Testis (tissue), 3 donors: ENCODE results near the gene DACH1. TPM values are rescaled to one million over a fixed set of nuclear protein-coding genes. Genes with fewer than 3 reads are reported as not detected.

ENCODE experiments used
- DNase-seq: peaks from one replicate; pipeline ENCODE4 v3.0.0-alpha.2; 2019
- H3K27ac ChIP-seq, 2 donors: fragments of 200-600 bp; sonication (generic); one replicate each; pipeline ENCODE4 v1.5.1; 2019
- H3K27me3 ChIP-seq: fragments of 200-600 bp; sonication (generic); one replicate; pipeline ENCODE4 v1.5.1; 2019
- H3K36me3 ChIP-seq: fragments of 200-600 bp; sonication (generic); one replicate; pipeline ENCODE4 v1.5.1; 2017; ENCODE audit warnings: low read depth; ENCODE audit errors: missing control alignments
- H3K4me1 ChIP-seq: fragments of 200-600 bp; sonication (generic); one replicate; pipeline ENCODE4 v1.5.1; 2019
- H3K4me3 ChIP-seq, 2 donors: fragments of 200-600 bp; sonication (generic); one replicate each; pipeline ENCODE4 v1.5.1; 2017 to 2019
- H3K9me3 ChIP-seq: fragments of 200-600 bp; sonication (generic); one replicate; pipeline ENCODE4 v1.5.1; 2017
- POLR2A ChIP-seq: fragments of 450-650 bp; IDR thresholded peaks from one replicate; pipeline ENCODE4 v1.6.1; 2017; ENCODE audit warnings: antibody characterized with exemption, mild to moderate bottlenecking, moderate library complexity
- WGBS, 2 donors: methylation state at CpG; one replicate each; pipeline ENCODE4 v1.1.5; 2018; 5-methylcytosine and 5-hydroxymethylcytosine counted together
- intact Hi-C: fragments of 100-400 bp; cut with DNase I; formaldehyde crosslinking; loops from one replicate; pipeline ENCODE4 v1.15.1; 2023; ENCODE audit warnings: low total_unique reads
- polyA plus RNA-seq: library from polyadenylated mRNA; stranded (reverse); fragments of 350-450 nt; fragmentation: Illumina TruSeq; extraction: RNeasy Lipid Tissue Mini Kit (QIAGEN cat#74804); gene quantifications from one replicate; pipeline ENCODE4 v1.2.3, GENCODE V29; 2014; ENCODE audit warnings: low read depth, low replicate concordance; ENCODE audit not compliant: insufficient read depth
- total RNA-seq, 2 donors: library from RNA; depleted of rRNA; stranded (reverse); fragments of >200 nt; gene quantifications; one replicate each; pipeline ENCODE4 v1.2.3, GENCODE V29; 2016
- TF ChIP-seq, protein P1 (sequence below), 3 experiments: fragments of 450-650 bp in 2 of 3; fragments of 200-600 bp in 1 of 3; sonication (generic) in 1 of 3; IDR thresholded peaks; one replicate each; pipeline ENCODE4 v1.5.1; 2016 to 2019; ENCODE audit warnings: antibody characterized with exemption in 3 of 3, mild to moderate bottlenecking in 2 of 3, moderate library complexity in 1 of 3

Gene DACH1
- total and polyA plus RNA-seq, 3 donors from 2014 or later: 4.7 to 11.1 (median 5.4) TPM

DNA sequence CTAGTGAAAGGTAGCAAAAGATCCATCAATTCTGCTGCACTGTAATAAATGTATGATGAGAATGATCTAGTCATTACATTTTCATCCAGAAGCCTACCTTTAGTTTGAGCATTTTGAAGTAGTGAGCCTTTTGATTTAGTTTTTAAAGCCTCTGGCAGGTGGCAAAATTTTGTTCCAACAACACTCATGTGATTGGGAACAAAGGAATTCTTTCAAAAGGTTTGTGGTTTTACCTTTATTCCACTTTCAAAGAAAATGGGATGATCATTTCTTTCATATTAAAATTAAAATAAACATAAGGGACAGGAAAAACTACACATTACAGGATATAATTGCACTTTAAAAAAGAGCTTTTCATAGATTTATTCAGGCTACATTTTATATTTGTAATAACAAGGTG, 260.2 kb downstream of the DACH1 start:
- no peaks in the 10 kb centered on the region for H3K36me3 ChIP-seq
- H3K27me3 ChIP-seq: no peaks in the 10 kb centered on the region
- intact Hi-C loops: no loop called here
- H3K27ac ChIP-seq: no peak overlapping the region
- no peaks in the 10 kb centered on the region for H3K9me3 ChIP-seq
- no peaks in the 10 kb centered on the region for H3K4me1 ChIP-seq
- TF ChIP-seq, protein P1, sequence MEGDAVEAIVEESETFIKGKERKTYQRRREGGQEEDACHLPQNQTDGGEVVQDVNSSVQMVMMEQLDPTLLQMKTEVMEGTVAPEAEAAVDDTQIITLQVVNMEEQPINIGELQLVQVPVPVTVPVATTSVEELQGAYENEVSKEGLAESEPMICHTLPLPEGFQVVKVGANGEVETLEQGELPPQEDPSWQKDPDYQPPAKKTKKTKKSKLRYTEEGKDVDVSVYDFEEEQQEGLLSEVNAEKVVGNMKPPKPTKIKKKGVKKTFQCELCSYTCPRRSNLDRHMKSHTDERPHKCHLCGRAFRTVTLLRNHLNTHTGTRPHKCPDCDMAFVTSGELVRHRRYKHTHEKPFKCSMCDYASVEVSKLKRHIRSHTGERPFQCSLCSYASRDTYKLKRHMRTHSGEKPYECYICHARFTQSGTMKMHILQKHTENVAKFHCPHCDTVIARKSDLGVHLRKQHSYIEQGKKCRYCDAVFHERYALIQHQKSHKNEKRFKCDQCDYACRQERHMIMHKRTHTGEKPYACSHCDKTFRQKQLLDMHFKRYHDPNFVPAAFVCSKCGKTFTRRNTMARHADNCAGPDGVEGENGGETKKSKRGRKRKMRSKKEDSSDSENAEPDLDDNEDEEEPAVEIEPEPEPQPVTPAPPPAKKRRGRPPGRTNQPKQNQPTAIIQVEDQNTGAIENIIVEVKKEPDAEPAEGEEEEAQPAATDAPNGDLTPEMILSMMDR (IDR thresholded peaks at IDR 0.05): no peak
- TF ChIP-seq POLR2A: no peak
- no peak overlapping the region for H3K4me3 ChIP-seq
- no peak for DNase-seq

DNA sequence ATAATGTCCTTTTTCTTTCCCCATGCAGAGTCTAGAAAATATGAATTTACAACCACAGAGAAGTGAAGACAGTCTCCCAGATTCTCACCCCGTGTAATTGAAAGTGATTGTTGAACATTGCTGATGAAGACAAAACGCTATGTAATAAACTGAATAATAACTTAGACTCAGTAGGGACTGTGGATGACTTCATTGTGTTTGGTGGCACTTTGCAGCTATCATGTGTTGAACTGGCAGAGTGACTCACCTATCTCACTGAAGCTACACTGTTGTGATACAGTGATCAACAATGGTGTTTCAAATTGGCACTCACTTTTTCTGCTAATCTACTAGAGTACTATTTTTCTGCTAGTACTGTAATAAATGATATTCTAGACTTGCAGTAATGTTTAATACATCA, 261.3 kb downstream of the DACH1 start:
- Histone ChIP-seq H3K4me1 (no peaks in the 10 kb centered on the region), H3K4me3 (no peak overlapping the region), H3K36me3 (no peaks in the 10 kb centered on the region), H3K27me3 (no peaks in the 10 kb centered on the region), H3K27ac (no peak overlapping the region), H3K9me3 (no peaks in the 10 kb centered on the region)
- WGBS, 2 donors: 94 to 98% methylated on average over 2 of the region's 2 CpGs
- no peak for TF ChIP-seq POLR2A
- no peak for DNase-seq
- intact Hi-C loops: no loop called here

DNA sequence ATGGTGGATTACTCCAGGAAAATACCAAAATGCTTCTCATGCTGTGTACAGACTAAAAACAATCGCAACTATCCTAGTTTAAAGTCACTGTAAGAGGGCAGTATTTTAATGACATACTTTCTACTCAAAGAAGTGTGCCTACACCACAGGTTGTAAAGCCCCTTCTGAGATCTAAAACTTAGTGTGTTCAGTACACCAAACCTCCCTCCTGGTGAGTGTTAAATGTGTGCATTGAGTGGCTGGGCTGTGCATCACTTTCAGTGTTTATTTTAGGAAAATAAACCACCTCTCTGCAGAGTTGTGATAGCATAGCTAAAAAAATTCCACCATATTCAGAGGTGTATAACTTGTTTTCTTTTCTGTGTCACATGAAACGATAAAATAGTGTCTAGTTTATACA, 263.7 kb downstream of the DACH1 start:
- H3K9me3 ChIP-seq: no peaks in the 10 kb centered on the region
- TF ChIP-seq POLR2A: no peak
- TF ChIP-seq, protein P1 (IDR thresholded peaks at IDR 0.05): no peak
- H3K36me3 ChIP-seq: no peaks in the 10 kb centered on the region
- WGBS, 2 donors: 88 to 95% methylated on average over 2 of the region's 2 CpGs
- no peak overlapping the region for H3K4me3 ChIP-seq
- intact Hi-C loops: no loop called here
- H3K27me3 ChIP-seq: no peaks in the 10 kb centered on the region
- H3K27ac ChIP-seq: no peak overlapping the region
- DNase-seq: no peak
- no peaks in the 10 kb centered on the region for H3K4me1 ChIP-seq

DNA sequence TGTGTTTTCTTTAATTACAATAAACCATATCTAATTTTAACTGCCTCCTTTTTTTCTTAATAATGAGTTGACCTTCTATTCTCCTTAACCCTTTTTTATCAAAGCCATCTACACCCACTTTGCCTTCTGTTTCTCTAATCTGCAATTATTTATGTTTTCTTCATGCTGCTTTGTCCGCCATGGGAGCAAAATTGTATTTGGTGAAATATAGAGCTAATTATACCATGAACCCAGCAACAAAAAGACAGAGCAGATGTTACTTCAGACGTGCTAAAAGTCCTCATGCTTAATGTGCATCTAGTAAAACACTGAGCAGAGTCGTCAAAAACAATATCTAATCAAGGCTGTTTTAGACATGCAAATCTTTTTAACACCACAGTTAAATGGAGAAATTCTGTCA, 264.7 kb downstream of the DACH1 start:
- TF ChIP-seq, protein P1 (IDR thresholded peaks at IDR 0.05): no peak
- no peak for TF ChIP-seq POLR2A
- H3K27ac ChIP-seq: no peak overlapping the region
- intact Hi-C loops: no loop called here
- no peaks in the 10 kb centered on the region for H3K4me1 ChIP-seq
- no peak for DNase-seq
- 68 to 76% methylated on average over 3 of the region's 3 CpGs for WGBS, 2 donors
- H3K27me3 ChIP-seq: no peaks in the 10 kb centered on the region
- no peaks in the 10 kb centered on the region for H3K36me3 ChIP-seq
- no peak overlapping the region for H3K4me3 ChIP-seq
- H3K9me3 ChIP-seq: no peaks in the 10 kb centered on the region

DNA sequence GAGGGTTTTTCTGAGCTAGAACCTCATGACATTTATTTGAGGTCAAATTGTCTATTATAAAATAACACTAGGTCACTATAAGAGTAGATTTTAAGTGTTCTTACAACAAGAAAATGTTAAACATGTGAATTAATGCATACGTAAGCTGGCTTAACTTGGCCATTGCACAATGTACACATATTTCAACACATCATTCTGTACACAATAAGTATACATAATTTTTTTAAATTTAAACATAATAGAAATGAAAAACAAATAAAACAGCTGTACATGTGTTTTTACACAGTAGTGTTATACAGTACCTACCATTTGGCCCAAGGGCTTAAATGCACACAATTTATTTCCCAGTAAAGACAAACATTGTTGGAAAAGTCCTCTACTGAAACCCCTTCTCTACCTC, 269.9 kb downstream of the DACH1 start:
- no peak overlapping the region for H3K27ac ChIP-seq
- no peaks in the 10 kb centered on the region for H3K9me3 ChIP-seq
- no peaks in the 10 kb centered on the region for H3K4me1 ChIP-seq
- DNase-seq: no peak
- no peak overlapping the region for H3K4me3 ChIP-seq
- no peaks in the 10 kb centered on the region for H3K27me3 ChIP-seq
- intact Hi-C loops: no loop called here
- no peaks in the 10 kb centered on the region for H3K36me3 ChIP-seq
- 100% methylated on average over 1 of the region's 1 CpG for WGBS, 2 donors
- TF ChIP-seq, protein P1 (IDR thresholded peaks at IDR 0.05): no peak
- no peak for TF ChIP-seq POLR2A
